HFF-Myc (cell line): ENCODE data around the gene HSPA12B.

Experiments
- DNase-seq: peaks from one replicate; pipeline ENCODE4 v3.0.0-alpha.2; 2011; ENCODE audit warnings: low read depth; ENCODE audit errors: extremely low read depth
- H3K4me3 ChIP-seq: replicated peaks from 2 replicates; pipeline ENCODE4 v1.5.1; 2011; ENCODE audit warnings: low read depth, mild to moderate bottlenecking, control low read depth, low read length
- TF ChIP-seq, protein P1 (sequence below): IDR thresholded peaks from 2 replicates; pipeline ENCODE4 v1.5.1; 2012; ENCODE audit warnings: mild to moderate bottlenecking, low read depth, low read length, control low read depth; ENCODE audit errors: missing control alignments

HSPA12B gene

GRCh38 chr20:3696745-3697587, 35.5 kb upstream of the HSPA12B start:
- TF ChIP-seq, protein P1, sequence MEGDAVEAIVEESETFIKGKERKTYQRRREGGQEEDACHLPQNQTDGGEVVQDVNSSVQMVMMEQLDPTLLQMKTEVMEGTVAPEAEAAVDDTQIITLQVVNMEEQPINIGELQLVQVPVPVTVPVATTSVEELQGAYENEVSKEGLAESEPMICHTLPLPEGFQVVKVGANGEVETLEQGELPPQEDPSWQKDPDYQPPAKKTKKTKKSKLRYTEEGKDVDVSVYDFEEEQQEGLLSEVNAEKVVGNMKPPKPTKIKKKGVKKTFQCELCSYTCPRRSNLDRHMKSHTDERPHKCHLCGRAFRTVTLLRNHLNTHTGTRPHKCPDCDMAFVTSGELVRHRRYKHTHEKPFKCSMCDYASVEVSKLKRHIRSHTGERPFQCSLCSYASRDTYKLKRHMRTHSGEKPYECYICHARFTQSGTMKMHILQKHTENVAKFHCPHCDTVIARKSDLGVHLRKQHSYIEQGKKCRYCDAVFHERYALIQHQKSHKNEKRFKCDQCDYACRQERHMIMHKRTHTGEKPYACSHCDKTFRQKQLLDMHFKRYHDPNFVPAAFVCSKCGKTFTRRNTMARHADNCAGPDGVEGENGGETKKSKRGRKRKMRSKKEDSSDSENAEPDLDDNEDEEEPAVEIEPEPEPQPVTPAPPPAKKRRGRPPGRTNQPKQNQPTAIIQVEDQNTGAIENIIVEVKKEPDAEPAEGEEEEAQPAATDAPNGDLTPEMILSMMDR: no peak
- DNase-seq: no peak
- H3K4me3 ChIP-seq: no peak overlapping the region

GRCh38 chr20:3697588-3698305, 34.7 kb upstream of the HSPA12B start:
- no peak for DNase-seq
- TF ChIP-seq, protein P1: no peak
- H3K4me3 ChIP-seq: no peak overlapping the region

GRCh38 chr20:3698591-3699001, 33.9 kb upstream of the HSPA12B start:
- no peak for DNase-seq
- H3K4me3 ChIP-seq: no peak overlapping the region
- TF ChIP-seq, protein P1: no peak

- TF ChIP-seq, protein P1: no peak
- no peak overlapping the region for H3K4me3 ChIP-seq
- DNase-seq: no peak
Measured at GRCh38 chr20:3699037-3699436, 33.4 kb upstream of the HSPA12B start.

GRCh38 chr20:3701061-3701998, 31.2 kb upstream of the HSPA12B start:
- DNase-seq: no peak
- no peak overlapping the region for H3K4me3 ChIP-seq
- TF ChIP-seq, protein P1: no peak

GRCh38 chr20:3702611-3703391, 29.7 kb upstream of the HSPA12B start:
- no peak overlapping the region for H3K4me3 ChIP-seq
- TF ChIP-seq, protein P1: no peak
- no peak for DNase-seq
